Lower lobe of right lung (tissue), 2 donors: ENCODE results near the gene CARD10. TPM values are rescaled to one million over a fixed set of nuclear protein-coding genes. Genes with fewer than 3 reads are reported as not detected.

Source experiments
- ATAC-seq, 2 donors: fragments of 200-7000 bp; cut with Tn5 transposase; one replicate each; pipeline ENCODE4 v1.9.1; 2020 to 2022; ENCODE audit warnings: mild to moderate bottlenecking in 2 of 2, moderate library complexity in 2 of 2
- DNase-seq: peaks from one replicate; pipeline ENCODE4 v3.0.0-alpha.2; 2020
- H3K27ac ChIP-seq: fragments of 200-600 bp; one replicate; pipeline ENCODE4 v1.8.0; 2022
- H3K27me3 ChIP-seq: fragments of 200-600 bp; one replicate; pipeline ENCODE4 v1.8.0; 2022; ENCODE audit warnings: low read depth
- H3K36me3 ChIP-seq: fragments of 200-600 bp; one replicate; pipeline ENCODE4 v1.8.0; 2022; ENCODE audit warnings: mild to moderate bottlenecking
- H3K4me1 ChIP-seq: fragments of 200-600 bp; one replicate; pipeline ENCODE4 v1.8.0; 2022
- H3K4me3 ChIP-seq: fragments of 200-600 bp; one replicate; pipeline ENCODE4 v1.8.0; 2022; ENCODE audit warnings: mild to moderate bottlenecking
- H3K9me3 ChIP-seq: fragments of 200-600 bp; one replicate; pipeline ENCODE4 v1.8.0; 2022
- intact Hi-C: fragments of 100-400 bp; cut with DNase I; formaldehyde crosslinking; loops from one replicate; pipeline ENCODE4 v1.11.0; 2022
- total RNA-seq: library from RNA; stranded (reverse); fragmentation: NEBNext Ultra II Directional; extraction: Animal tissue kit (Norgen Biotek cat#: 25700); gene quantifications from one replicate; pipeline ENCODE4 v1.2.1, GENCODE V29; 2021
- TF ChIP-seq, protein P1 (sequence below): fragments of 200-600 bp; IDR thresholded peaks from one replicate; pipeline ENCODE4 v1.8.0; 2022; ENCODE audit warnings: antibody characterized with exemption, mild to moderate bottlenecking
- donor health status: DM: no; HTN: yes; CAD: no; lungs with severe emphysema.

The CARD10 gene
- total RNA-seq, 1 donor from 2014 or later: 14.9 TPM

DNA sequence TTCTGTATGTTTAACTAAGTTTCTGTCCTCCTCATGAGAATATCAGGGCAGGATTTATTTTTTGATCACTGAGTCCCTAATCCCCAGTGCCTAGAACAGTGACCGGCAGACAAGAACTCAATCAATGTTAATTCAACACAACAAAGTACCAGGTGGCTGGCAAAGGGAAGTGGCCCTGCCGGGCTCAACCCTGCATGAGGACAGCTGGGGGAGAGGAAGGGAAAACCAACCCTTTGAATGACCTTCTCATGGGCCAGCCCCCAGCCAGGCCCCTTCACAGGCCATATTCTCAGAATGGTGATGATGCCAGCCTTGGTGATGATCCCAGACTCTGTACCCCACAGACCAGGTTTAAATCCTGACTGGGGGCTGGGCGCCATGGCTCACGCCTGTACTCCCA is 31.6 kb downstream of the CARD10 start:
- no peak for ATAC-seq
- Histone ChIP-seq H3K27me3 (no peaks in the 10 kb centered on the region), H3K4me1 (peaks cover 31% of the 10 kb centered on the region), H3K36me3 (no peaks in the 10 kb centered on the region), H3K4me3 (no peak overlapping the region), H3K9me3 (no peaks in the 10 kb centered on the region), H3K27ac (no peak overlapping the region)
- TF ChIP-seq, protein P1, sequence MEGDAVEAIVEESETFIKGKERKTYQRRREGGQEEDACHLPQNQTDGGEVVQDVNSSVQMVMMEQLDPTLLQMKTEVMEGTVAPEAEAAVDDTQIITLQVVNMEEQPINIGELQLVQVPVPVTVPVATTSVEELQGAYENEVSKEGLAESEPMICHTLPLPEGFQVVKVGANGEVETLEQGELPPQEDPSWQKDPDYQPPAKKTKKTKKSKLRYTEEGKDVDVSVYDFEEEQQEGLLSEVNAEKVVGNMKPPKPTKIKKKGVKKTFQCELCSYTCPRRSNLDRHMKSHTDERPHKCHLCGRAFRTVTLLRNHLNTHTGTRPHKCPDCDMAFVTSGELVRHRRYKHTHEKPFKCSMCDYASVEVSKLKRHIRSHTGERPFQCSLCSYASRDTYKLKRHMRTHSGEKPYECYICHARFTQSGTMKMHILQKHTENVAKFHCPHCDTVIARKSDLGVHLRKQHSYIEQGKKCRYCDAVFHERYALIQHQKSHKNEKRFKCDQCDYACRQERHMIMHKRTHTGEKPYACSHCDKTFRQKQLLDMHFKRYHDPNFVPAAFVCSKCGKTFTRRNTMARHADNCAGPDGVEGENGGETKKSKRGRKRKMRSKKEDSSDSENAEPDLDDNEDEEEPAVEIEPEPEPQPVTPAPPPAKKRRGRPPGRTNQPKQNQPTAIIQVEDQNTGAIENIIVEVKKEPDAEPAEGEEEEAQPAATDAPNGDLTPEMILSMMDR: no peak
- no peak for DNase-seq
- intact Hi-C loops: no loop called here

DNA sequence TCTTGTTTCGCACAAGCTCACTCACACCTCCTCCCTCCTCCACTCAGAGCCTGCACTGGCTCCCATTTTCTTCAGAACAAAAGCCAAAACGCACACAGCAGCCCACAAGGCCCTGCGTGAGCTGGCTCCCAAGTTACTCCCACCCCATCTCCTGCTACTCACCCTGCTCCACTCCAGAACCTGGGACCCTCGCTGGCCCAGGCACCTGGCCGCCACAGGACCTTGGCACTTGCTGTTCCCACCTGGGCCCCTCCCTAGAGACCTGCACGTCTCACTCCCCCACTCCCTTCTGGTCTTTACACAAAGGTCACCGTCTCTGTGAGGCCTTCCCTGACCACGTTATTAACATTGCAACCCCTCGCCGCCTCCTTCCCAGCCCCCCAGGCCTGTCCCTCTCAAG is 32.1 kb downstream of the CARD10 start:
- intact Hi-C loops: no loop called here
- DNase-seq (no peak), ATAC-seq (no peak)
- Histone ChIP-seq H3K36me3 (no peaks in the 10 kb centered on the region), H3K27ac (peak overlapping the region; percentile 90), H3K9me3 (no peaks in the 10 kb centered on the region), H3K4me1 (peaks cover 33% of the 10 kb centered on the region), H3K27me3 (no peaks in the 10 kb centered on the region), H3K4me3 (no peak overlapping the region)
- TF ChIP-seq, protein P1: no peak

DNA sequence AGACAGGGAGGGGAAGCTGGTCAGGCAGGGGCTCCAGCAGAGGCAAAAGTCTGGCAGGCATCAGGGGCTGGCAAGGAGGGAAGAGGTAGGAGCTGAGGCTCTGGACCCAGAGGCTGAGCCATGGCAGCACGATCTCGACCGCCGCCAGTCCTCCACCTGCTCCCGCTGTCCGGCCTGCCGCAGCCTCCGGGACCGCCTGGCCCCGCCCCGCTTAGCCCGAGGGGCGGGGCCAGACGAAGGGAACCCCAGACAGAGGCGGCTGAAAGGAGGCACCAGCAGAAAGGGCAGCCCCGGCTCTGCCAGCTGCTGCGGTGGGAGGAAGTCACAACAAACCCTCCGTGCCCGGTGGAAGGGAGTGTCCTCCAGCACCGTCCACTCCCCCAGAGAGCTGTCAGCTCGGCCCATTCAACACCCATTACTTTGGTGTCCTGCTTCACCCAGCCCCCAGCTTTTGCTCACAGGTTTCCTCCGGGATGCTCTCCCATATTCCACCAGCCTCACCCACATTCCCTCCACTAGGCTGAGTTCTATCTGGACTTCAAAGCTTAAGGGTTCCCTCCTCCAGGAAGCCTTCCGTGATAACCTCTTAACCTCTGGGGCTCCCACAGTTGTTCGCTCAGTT is 32.9 kb downstream of the CARD10 start, which contains the start of gene MFNG:
TSS of gene MFNG (minus strand) at position 161 of the 622 bp plus-strand sequence. CDS start 207 bp downstream, outside the sequence.
- peaks cover 38% of the 10 kb centered on the region for H3K4me1 ChIP-seq
- H3K4me3 ChIP-seq: peak within 1 kb of the TSS; percentile 72
- intact Hi-C loops: no loop called here
- no peaks in the 10 kb centered on the region for H3K27me3 ChIP-seq
- TF ChIP-seq, protein P1: no peak
- peak; percentile 84 to 86 for ATAC-seq
- H3K9me3 ChIP-seq: no peaks in the 10 kb centered on the region
- peak within 1 kb of the TSS; percentile 90 for H3K27ac ChIP-seq
- H3K36me3 ChIP-seq: no peaks in the 10 kb centered on the region
- peak; percentile 90 for DNase-seq

DNA sequence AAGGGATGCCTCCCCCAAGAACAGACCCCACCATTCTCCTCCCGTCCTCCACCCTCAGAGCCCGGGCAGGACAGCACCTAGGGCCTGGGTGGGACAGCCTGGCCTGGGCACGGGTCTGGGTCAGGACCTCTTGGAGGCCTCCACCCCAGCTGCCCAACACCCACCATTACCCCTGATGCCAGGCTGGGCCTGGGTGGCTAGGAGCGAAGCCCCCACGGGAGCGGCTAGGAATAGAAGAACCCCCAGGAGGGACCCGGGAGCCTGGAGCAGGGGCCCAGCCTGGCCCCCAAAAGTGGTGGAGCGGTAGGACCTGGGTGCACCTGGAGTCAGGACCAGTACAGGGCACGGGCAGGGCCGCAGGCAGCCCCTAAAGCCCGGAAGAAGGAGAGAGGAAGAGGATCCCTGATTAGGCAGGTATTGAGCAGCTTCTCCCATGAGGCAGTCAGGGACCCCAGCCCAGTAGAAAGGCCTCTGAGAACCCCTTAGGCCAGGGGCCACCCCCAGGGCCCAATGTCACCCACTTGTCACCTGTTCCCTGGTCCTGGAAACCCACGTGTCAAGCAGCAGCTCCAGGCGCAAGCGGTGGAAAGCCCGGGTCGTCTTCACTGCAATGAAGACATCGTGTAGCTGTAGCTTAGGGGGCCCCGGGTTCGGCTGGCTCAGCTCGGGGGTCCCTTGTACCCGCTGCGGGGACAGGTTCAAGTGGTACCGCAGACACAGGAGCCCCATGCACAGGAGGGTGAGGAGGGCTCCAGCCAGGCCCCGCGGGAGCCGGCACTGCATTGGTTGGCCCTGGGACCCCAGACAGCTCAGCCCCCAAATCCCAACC is 33.6 kb downstream of the CARD10 start:
- intact Hi-C loops: no loop called here
- H3K4me1 ChIP-seq: peaks cover 41% of the 10 kb centered on the region
- peak overlapping the region; percentile 90 for H3K27ac ChIP-seq
- no peaks in the 10 kb centered on the region for H3K36me3 ChIP-seq
- DNase-seq: no peak
- no peaks in the 10 kb centered on the region for H3K9me3 ChIP-seq
- no peaks in the 10 kb centered on the region for H3K27me3 ChIP-seq
- peak overlapping the region; percentile 72 for H3K4me3 ChIP-seq
- peak; percentile 0 to 2 for ATAC-seq
- TF ChIP-seq, protein P1: no peak

DNA sequence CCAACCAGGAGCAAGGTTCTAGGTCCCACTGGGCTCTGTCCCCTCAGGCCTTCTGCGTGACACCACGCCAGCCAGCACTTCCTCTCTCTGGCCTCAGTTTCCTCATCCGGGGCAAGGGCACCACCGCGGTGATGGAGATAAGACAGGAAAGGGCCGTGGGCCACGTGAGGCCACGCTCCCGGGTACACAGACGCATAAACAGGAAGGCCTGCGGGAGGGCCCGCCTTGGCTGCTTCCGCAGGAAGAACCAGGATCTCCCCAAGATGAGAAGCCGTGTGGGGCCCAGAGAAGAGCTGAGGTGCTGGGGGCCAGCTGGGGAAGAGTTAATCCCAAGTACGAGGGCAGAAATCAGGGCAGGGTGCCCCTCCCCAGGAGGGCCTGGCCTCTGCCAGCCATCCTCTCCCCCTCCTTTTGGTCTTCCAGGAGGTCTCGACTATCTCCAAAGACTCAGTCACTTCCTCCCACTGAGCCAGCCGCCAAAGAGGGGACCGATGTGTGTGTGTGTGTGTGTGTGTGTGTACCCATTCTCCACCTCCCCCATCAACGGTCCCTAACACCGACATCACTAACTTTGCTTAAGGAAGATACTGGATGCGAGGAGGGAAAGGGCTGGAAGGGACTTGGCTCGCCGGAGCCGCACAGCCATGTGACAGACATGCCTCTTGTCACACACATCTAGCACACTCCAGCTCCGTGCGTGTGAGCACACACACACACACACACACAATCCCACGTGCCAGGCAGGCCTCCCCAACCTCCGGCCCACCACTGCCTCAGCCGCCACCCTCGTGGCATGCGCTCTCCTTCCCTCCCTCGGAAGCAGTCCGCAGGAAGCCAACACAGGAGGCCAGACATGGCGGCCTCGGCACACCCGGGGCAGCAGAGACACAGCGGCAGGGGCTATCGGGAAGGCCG is 34.5 kb downstream of the CARD10 start:
- ATAC-seq (peak; percentile 72 to 74), DNase-seq (peak; percentile 95)
- Histone ChIP-seq H3K27me3 (no peaks in the 10 kb centered on the region), H3K4me3 (peak overlapping the region; percentile 72), H3K36me3 (peaks cover 7% of the 10 kb centered on the region), H3K4me1 (peaks cover 41% of the 10 kb centered on the region), H3K9me3 (no peaks in the 10 kb centered on the region), H3K27ac (peak overlapping the region; percentile 90)
- intact Hi-C loops: no loop called here
- TF ChIP-seq, protein P1: no peak
